Measurements from ENCODE around the gene RBM20.

RBM20 gene

DNA sequence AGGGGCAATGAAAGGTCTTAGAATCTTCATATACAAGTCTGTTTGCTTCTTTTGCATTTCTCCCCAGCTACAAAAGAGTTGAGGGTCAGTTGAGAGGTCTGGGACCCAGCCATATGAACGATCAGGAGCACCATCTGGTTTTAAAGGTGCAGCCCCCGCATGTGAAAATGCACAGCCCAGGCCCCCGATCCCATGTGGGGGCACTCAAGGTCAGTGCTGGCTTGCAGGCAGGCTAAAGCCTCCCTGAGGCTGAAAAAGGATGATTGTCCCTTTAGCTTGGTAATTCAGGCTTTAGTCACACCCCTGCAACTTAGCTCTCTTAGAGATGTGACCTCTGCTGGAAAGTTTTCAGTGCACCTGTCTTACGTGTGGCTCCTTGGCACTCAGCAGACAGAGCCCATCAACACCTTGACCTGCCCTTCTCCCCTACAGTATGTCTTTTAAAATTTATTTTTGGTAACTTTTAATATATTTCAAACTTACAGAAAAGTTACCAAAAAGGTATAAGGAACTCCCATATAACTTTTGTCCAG lies 147.5 kb downstream of the RBM20 start:
- DNase-seq: no peak

GRCh38 chr10:110792476-110793125 lies 148.5 kb downstream of the RBM20 start:
- no peak for DNase-seq

DNA sequence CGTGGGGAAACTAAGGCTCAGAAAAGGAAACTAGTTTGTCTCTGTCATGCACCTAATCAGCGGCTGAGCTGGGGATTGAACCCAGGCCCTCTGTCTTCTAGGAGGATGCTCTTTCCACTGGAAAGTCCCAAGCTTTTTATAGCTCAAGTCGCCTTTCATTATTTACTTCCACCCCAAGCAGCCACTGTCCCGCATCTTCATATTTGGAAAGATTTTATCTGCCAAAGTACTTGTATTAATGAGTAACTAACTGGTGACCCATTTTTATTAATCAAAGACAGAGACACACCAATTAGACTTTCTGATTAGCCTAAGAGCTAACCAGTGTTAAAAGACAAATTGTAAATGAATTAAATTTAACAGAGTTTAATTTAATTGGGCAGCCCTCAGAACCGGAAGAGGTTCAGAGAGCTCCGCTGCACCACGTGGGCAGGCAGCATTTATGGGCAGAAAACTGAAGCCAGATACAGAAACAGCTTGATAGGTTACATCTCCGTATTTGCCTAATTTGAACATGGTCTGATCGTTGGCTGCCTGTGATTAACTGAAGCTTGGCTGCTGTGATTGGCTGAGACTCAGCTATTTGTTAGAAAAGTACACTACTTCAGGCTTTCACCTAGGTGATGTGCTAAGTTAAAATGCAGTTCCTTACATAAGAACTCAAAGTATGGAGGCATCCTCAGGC lies 149.1 kb downstream of the RBM20 start:
- no peak for DNase-seq

GRCh38 chr10:110793886-110794285 lies 149.8 kb downstream of the RBM20 start:
- no peak for DNase-seq

DNA sequence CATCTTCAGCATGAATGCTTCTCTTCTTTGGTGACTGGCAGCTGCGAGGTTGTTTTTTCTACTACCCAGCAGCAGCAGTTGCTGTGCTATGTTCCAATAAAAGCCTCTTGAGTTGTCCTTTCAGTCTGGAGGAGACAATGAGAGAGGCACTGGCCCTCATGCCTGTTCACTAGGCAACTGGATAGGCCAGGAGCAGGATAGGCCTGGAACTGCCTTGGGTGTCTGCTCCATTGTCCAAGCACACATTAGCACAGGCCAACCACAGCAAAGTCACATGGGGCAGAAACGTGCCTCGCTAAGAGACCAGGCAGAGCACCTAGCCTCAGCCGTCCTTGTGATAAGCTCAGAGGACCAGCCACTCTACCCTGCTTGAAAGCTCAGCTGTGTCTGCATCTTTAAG lies 150.7 kb downstream of the RBM20 start:
- DNase-seq: no peak

- DNase-seq: no peak
These were observed 153.3 kb downstream of the RBM20 start for GRCh38 chr10:110797416-110797815.

GRCh38 chr10:110798340-110798739 lies 154.2 kb downstream of the RBM20 start:
- no peak for DNase-seq

- no peak for DNase-seq
These were observed 158.0 kb downstream of the RBM20 start for GRCh38 chr10:110802090-110802489.

GRCh38 chr10:110802551-110803238 lies 158.6 kb downstream of the RBM20 start:
- no peak for DNase-seq

GRCh38 chr10:110803239-110803749 lies 159.2 kb downstream of the RBM20 start:
- no peak for DNase-seq

DNA sequence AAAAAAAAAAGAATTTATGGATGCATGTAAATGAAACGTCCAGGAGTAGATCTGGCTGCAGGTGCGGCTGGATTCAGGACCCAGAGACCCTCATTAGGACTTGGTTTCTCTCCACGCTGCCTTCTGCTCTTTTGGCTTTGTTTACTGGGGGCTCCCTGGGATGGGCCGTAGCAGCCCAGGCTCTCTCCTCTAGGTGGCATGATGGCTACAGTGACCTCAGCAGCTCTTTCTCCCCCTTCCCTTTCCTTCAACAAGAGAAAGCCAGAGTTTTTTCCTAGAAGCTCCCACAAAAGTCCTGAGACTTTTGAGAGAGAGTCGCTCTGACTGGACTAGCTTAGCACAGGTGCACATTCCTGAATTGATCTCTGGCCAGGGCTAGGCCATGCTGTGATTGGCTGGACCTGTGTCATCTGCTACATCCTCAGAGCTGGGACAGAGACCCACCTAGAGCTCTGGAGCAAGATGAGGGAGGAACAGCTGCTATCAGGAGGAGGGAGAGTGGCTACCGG lies 159.7 kb downstream of the RBM20 start:
- DNase-seq: no peak

DNA sequence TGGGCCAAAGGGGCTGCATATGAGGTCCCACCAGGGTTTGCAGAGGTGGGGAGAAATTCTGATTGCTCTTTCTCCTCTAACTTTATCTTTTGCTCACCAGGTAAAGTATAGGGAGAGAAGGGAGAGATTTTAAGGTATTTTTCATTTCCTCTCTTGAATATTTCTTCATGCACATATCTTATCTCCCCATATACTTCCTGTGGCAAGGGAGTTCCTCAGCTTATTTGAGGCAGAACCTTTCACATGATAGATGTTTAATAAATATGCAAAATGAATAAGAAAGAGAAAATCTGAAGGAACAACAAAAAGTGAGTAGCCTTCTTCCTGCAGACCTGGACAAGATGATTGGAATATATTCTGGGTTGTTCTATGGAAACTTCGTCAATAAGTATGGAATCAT lies 160.2 kb downstream of the RBM20 start:
- no peak for DNase-seq

GRCh38 chr10:110805292-110805691 lies 161.2 kb downstream of the RBM20 start:
- no peak for DNase-seq

DNA sequence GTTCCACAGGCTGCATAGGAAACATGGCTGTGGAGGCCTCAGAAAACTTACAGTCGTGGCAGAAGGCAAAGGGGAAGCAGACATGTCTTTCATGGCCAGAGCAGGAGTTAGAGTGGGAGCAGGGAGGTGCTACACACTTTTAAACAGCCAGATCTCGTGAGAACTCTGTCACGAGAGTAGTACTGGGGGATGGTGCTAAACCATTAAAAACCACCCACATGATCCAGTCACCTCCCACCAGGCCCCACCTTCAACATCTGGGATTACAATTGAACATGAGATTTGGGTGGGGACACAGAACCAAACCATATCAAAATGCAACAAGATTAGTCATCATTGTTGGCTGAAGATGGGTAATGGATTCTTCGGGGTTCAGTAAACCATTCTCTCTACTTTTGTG lies 162.2 kb downstream of the RBM20 start:
- no peak for DNase-seq

- no peak for DNase-seq
These were observed 164.0 kb downstream of the RBM20 start for GRCh38 chr10:110808123-110808522.

DNA sequence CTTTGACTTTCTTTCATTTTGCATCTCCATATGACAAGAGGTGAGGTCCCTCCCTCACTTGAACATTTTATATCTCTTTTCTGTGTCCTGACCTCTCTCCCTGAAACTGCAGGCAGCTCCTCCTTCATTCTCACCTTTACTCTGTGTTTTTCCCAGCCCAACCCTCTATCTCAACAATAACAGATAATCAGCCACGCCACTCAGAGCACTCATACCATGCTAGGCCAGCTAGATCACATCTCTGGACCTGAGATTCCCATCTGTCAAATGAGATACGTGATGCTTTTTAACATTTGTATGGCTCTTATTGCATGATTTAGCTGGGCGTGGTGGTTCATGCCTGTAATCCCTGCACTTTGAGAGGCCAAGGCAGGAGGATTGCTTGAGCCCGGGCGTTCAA lies 164.5 kb downstream of the RBM20 start:
- DNase-seq: no peak

DNA sequence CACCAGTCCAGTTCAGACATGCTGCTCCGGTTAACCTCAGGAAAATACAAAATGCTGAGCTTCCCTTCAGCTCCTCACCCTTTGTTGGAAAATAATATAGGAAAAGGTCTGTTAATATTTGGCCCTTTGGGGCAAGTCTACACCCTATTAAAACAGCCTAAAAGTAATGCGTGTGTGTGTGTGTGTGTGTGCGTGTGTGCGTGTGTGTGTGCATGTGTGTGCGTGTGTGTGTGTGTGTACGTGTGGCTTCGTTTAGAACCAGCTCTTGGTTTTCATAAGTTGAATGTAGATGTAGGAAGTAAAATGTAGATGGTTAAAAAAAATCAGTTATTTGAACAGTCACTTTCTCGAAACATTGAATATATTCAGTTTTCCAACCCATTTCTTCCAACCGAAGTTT lies 166.5 kb downstream of the RBM20 start:
- no peak for DNase-seq

- DNase-seq: no peak
These were observed 167.8 kb downstream of the RBM20 start for GRCh38 chr10:110811791-110812581.

GRCh38 chr10:110812583-110812982 lies 168.4 kb downstream of the RBM20 start:
- DNase-seq: no peak

- no peak for DNase-seq
These were observed 169.8 kb downstream of the RBM20 start for GRCh38 chr10:110813743-110814472.

DNA sequence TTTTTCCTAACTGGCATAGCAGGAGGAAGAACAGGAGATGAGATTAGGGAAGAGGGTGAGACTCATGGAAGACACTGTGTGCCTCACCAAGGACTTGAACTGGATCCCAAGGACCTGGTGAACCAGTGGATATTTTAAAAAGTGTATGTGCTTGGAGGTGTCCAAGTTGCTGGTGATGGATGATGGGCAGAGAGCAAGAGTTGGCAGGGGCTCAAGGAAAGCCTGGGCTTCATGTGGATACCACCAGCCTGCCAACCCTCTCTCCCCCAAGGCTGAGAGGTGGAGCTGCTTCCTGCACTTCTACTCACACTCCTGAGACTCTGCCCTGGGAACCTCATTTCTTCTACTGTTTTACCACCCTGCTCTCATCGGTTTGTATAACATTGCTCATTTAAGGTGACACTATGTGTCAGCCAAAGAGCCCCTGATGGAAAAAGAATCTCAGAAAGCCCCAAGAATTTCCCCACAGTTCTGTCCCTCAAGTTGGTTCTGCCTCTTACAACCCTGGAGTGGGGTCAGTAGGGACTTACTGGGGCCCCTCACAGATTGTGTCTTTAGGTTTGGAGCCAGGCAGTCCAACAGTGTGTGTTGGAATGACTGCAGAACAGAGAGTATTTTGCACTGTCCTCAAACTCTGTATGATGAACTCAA lies 171.3 kb downstream of the RBM20 start:
- no peak for DNase-seq

All from activated CD8-positive, alpha-beta memory T cell treated with anti-CD3 and anti-CD28 coated beads, Interleukin-2, amount 50 U/mL, for 48 hours (primary cell).